GM18498 (cell line): ENCODE measurements around the gene IL17RD.
"Not testable (repeated sequence)": the region's sequence is repeated elsewhere in the genome, so short reads cannot be mapped to it uniquely, and the experiment has no call there.

ENCODE experiments used
- ATAC-seq: cut with Tn5 transposase; IDR thresholded peaks from one replicate; pipeline ENCODE4 v1.9.1; 2021; ENCODE audit warnings: mild to moderate bottlenecking, moderate library complexity; ENCODE audit not compliant: unreplicated experiment

IL17RD gene

DNA sequence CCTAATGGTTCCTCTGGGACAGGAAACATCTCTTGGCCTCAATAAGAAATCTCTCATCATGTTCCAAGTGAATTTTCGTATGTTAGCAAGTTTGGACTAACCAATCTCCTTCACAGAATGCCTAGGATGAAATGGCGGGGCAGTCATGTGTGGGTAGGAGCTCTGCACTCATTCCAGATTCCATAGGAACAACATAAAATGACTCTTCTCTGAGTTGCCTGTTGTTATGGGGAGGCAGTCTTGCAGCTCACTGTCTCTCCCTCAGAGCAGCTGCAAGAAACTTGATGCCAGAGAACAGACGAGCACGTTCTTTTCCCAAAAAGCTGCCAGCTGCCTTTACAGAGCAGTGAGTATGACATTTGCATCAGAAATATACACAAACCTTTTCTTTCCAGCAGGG lies 70.6 kb downstream of the IL17RD start:
- no peak for ATAC-seq

DNA sequence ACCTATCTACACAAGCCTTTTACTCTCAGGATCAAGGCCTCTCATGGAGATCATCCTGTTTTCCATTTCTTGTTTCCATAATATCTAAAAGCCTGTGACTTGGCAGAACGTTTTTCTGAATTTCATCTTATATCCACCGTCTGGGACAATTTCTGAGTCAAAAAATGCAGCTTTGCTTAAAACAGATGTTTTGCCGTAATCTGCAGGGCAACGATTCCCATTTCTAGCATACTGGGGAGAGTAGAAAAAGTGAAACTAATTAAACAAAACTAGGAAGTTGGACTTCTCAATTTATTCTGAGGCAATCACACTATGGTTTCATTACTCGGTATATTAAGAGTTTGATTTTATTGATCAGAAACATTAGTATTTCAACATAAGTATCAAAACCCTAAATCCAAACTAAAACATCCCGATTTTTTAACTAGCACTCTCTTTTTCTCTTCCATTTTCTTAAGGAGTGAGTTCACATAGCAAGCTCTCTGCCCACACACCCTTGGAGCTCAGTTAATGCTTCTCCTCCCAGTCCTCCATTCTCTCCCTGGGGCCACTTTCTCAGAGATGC lies 71.1 kb downstream of the IL17RD start:
- no peak for ATAC-seq

DNA sequence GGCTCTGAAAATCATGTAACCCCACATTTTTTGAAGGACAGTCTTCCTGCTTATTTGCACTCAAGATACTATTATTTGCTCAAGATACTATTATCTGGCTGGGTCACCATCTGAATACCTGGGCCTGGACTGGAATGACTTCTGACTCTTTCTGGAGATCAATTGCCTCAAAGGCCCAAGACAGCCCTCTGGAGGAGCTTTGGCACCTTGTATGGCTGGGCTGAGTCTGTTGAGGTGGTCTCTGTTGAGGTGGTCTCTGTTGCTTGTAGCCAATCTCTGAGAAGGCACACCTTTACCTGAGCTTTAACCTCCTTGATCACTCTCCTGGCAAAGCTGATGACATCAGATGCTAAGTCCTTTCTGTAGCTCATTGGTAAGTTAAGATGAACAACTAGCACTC lies 71.7 kb downstream of the IL17RD start:
- no peak for ATAC-seq

DNA sequence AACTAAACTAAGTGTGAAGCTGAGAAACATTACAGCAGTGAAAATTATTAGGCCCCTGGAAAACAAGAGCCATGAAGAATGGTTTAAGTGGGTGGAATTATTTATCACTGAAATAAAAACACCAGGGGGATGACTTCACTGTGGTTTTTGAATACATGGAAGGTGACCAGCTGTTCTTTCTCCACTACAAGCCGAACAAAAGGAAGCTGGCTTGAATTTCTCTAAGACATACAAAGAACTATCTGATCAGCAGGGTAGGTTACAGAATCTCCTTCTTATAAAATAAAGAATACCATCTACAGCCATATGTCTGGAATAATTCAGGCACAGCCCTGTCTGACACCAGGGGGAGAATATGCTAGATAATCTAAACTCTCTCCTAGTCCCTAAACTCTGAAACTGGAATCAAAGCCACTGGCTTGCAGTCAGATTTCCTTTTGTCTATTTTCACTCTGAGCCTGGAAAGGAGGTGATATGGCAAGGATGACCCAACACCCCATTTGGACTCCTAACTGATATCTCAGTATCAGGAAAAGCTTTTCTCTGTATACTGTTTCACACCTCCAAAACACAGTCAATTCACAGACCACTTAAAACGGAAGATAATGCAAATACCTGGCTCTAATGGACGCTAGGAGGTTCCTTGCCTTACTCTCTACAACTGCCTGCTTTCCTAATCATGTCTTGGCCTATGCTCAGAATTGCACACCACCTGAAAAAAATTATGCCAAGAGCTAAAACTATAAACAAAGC lies 73.5 kb downstream of the IL17RD start:
- no peak for ATAC-seq

DNA sequence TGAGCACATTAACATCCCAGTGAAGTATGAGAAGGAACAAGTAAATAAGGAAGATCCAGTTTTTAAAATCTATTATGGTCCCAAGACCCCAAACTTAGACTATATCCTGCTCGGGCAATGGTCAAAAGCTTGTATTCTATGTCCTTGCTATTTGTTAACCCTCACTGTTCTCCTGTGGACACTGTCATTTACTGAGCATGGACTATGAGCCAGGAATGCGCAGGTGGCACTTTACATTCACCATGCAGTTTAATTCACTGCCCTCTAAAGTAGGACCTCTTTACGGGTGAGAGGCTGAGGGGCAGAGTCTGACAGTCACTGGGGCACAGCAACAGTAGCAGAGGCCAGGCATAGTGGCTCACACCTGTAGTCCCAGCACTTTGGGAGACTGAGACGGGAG lies 76.1 kb downstream of the IL17RD start:
- ATAC-seq = no peak

DNA sequence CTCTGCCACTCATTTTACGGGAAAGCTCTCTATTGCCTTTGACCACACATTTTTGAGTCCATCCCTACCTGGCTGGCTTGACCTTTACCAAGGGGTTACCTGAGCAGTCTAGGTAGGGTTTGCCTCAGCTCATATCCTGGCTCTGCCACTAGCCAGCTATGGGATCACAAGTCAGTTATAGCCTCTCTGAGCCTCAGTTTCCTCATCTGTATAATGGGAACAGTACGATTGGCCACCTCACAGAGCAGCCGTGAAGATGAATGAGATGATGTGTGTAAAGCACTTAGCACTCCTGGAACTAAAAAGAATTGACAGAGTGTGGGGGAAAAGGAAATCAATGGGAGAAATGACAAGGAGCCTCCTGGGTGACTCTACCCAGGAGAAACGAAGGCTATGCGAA lies 76.7 kb downstream of the IL17RD start:
- ATAC-seq = no peak

DNA sequence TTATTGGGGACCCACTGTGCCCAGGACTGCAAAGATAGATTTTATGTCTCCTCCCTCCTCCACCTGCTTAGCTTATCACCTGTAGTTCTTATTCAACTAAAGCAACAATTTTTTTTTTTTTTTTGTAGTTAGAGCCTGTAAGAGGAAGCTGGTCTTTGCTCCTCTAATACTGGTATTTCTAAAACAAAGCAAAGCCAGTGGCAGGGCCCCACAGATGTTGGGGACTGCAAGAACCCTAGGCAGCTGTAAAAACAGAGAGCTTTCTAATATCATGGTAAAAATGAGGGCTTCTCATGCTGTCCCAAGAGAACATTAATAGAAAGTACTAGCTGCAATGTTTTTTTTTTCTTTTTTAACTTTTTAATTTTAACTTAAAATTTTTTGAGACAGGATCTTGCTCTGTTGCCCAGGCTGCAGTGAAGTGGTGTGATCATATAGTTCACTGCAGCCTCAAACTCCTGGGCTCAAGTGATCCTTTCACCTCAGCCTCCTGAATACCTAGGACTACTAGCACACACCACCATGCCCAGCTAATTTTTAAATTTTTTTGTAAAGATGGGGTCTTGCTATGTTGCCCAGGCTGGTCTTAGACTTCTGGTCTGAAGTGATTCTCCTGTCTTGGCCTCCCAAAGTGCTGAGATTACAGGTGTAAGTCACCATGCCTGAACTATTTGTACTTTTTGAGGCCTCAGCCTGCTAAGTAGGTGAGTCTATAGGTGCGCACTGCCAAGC lies 77.6 kb downstream of the IL17RD start:
- ATAC-seq = no peak

DNA sequence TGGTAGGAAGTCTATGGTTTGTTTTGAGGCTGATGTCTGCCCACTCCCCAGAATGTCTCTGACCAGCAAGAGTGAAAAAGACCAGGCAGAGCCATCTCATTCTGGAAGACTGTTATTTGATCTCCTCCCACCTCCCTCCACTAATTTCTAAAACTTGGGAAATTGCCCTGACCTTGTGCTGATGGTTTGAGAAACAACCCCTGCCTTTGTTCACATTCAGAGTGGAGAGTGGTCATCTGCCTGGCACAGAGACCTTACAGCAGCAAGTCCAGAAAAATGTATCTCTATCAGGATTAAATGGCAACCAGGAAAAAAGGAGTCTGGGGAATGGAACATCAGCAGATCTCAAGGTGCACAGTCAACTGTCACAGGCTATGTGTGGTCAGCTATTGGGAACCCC lies 79.0 kb downstream of the IL17RD start:
- ATAC-seq = no peak

DNA sequence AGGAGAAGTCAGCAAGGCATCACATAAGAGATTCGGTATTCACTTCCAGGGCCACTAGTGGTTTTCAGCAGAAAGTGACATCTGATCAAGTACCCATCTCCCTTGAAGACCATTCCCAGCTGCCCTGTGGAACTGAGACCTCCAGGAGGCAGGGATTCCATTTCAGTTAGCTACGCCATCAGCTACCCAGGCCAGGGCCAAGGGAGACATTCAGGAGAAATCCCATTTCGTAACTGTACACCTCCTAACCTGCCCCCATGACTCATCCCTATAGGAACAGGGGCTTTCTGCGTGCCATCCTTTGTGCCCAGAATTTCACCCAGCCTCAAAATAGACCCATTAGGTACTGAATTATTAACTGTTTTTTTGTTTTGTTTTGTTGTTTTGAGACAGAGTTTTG lies 79.9 kb downstream of the IL17RD start:
- ATAC-seq = no peak

DNA sequence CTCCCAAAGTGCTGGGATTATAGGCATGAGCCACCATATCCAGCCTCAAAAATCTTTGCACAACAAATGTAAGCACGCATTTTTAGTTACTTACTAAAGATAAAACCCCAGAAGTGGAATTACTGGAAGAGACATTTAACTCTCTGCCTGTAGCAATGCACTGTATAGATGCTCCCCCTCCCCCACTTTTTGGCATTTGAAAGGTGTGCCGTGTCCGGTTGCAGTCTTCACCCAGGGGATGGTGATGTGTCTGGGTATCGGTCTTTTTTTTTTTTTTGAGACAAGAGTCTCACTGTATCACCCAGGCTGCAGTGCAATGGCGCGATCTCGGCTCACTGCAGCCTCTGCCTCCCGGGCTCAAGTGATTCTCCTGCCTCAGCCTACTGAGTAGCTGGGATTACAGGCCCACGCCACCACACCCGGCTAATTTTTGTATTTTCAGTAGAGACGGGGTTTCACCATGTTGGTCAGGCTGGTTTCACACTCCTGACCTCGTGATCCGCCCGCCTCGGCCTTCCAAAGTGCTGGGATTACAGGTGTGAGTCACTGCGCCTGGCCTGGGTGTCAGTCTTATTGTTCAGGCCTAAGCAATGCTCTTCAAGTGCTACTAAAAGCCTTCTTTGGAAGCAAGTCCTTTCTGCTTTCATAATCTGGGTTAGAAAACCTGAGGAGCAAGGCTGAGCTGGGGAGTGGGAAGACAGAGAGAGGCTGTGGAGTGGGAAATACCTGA lies 81.7 kb downstream of the IL17RD start:
- not testable (repeated sequence) for ATAC-seq

DNA sequence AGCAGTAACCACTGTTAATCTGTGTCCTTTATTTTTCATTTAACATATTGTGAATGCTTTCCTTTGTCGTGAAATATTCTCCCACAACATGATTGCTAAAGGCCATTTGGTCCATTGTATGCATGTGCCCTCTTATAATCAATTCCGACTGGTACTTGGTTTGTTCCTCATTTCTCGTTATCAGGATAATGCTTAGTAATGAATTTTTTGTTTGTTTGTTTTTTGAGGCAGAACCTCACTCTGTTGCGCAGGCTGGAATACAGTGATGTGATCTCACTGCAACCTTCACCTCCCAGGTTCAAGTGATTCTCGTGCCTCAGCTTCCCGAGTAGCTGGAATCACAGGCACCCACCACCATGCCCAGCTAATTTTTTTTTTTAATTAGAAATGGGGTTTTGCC lies 82.7 kb downstream of the IL17RD start:
- ATAC-seq = no peak

DNA sequence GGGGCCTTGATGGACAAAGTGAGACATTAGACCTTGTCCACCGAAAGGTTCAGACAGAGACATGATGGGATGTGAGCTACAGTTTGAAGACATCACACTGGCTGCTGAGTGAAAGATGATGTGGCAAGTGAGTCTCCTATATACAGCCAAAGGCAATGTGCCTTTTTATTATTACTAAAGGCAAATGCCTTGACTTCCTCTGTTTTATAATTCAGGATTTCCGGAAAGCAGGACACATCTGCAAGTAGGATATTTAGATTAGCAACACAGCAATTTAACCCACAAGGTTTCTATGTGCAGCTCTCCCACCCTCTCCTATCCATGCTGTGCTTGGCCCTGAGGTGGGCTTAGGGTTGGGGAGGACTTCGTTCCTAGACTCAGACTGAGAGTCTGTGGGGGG lies 84.0 kb downstream of the IL17RD start:
- no peak for ATAC-seq

DNA sequence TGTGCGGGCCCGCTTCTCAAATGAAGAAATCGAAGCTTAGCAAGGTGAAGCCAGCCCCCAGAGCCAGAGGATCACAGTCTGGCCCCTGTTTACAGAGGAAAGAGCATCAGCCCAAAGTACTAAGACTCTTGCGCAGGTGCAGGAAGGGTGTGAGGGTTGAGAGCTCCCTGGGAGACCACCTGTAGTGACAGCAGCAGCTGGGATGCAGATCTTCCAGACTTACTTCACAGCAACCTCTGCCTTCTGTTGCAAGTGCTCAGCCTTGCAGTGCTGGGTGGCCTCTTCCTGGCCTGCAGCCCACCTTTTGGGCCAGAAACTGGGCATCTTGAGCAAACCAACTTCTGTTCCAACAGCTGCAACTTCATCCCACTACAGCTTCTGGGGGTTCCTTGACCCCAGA lies 85.0 kb downstream of the IL17RD start:
- no peak for ATAC-seq

DNA sequence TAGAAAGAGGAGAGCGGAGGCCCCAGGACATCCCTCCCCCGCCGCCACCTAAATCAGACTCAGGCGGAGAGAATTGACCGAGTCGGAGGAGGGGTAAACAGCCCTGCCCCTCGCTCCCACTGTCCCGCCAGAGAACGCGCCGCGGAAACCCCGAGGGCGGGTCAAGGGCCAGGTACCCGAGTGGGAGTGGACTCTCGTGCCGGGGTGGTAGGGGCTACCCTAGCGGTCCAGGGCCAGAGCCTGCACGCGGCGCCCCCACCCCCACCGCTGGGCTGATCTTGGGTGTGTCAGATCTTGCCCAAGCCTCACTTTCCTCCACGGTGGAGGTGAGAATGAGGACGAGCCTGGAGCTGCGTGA lies 85.7 kb downstream of the IL17RD start:
- no peak for ATAC-seq

DNA sequence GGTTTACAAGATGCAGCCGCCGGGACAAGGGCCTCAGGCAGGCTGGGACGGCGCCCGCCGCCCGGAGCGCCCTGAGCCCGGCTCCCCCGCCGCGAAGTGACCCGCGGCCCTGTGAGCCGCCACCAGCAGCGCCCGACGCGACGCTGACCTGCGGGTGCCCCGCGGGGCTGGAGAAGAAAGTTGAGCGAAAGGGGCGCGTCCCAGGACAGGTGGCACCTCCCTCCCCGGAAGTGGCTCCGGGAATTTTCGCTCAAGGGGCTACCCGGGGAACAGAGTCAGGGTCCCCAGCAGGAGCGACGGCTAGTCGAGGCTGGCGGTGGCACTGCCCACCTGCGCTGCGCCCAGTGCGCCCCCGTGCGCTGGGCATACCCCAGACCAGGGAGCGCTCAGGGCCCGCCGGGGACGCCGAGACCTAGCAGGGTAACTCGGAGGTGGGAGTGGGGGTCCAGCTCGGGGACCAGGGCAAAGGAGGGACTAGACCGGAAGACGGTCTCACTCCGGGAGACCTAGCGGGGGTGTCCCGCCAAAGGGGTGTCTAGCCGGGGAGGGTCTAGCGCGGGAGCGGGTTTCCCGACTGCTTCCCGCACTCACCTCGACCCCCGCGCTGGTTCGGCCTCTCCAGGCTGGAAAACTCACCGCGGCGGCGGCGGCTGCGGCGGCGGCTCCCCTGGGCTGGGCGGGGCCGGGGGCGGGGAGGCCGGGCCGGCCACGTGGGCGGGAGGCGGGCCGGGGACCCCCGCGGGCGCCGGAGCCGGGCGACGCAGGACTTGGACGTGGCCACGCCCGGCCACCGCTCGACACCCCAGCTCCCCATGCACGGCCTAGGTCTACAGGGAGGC lies 86.3 kb downstream of the IL17RD start:
- no peak for ATAC-seq

DNA sequence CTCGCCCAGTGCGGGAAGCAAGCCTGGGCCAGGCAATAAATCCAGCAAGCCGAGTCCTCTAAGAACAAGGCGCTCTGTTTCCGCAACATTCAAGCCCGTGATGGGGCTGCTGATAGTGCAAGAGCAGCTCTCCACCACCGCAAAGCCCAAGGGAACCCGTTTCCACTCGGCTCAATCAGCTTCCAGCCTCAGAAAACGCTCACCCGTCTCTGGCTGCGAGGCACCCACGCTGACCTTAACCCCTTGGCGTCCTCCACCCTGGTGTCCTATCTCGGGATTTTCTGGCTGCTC lies 86.9 kb downstream of the IL17RD start:
- ATAC-seq = no peak

DNA sequence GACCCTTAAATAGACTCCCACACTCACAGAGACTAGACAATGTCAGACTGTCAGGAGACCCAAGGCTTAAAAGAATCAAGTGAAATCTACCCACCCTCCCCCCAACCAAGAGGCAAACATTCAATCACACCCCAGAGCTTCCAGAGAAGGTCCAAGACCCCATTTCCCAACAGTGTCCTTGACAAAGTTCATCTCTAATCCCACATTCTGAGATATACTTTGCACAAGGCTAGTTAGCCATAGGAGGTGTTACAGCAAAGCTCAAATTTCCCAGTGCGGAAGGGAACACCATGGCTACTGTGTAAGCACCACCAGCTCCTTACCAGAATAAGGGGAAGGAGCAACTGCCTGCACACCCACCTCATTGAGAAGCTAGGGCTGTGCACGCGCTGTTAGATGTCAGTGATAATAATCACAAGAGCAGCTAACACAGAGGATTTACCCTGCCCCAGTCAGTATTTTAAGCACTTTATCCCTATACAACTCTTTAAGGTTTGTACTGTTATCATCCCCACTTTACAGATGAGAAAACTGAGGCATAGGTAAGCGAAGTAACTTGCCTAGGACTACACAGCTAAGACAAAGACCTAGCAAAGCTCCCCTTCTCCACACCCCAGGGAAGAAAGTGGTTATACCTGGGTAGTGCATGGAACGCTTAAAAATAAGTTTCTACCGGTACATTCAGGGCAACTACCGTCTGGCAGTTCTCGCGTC lies 87.4 kb downstream of the IL17RD start:
- no peak for ATAC-seq

DNA sequence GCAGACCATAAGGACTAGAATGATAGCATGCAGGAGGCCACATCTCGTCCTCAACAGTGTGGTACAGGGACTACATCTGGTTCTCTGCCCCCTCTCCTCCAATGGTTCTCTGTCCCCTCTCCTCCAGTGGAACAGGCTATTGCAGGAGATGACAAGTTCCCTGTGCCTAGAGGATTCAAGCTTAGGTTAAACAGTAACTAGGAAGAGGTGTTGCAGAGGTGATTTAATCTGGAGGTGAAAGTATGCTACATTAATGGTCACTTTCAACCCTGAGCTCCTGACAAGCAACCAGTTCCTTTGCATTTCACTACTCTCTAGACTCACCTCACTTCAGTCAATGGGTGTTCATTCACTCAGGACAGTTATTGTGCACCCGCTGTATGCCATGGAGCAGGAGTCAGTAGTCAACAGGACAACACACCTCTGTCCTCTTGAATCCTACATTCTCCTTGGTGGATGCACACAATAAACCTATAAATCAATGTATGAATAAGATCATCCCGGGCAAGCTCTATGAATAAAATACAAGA lies 88.7 kb downstream of the IL17RD start:
- ATAC-seq = no peak

DNA sequence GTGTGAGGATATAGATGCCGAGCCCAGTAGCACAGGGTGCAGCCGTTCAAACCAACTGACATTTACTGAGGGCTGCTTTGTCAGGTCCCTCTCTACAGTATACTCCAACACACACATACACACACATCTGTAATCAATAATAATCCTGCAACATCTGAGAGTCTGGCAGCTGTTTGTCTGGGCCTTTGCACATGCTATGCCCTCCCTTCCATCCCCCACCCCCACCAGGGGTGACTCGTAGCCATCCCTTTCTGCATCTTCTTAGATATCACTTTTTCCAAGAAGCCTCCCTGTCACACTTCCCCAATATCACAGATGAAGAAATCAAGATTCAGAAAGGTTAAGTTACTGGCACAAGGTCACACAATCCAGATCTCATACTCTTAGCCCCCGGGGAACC lies 91.0 kb downstream of the IL17RD start:
- no peak for ATAC-seq

DNA sequence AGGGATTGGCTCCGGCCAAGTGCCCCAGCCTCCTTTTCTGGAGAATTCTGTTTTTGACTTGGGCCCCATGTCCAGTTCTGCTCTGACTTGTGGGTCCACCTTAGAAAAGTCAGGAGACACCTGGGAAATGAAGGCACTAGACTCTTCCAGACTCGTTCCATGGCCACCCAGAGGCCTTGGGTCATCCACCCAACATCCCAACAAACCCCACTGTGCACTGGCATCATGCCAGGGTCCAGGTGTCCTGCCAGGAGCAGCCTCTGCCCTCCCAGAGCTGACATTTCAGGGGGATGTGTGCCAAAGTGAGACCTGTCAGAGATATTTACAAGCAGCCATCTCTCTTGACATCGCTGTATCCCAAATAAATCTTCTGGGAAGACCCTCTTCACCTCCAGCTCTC lies 91.5 kb downstream of the IL17RD start:
- no peak for ATAC-seq
